K562 (cell line): ENCODE data around the gene COX14. TPM values are rescaled to one million over a fixed set of nuclear protein-coding genes. Genes with fewer than 3 reads are reported as not detected.

ENCODE experiments used
- ATF7 ChIP-seq: fragments of 450-650 bp; IDR thresholded peaks from 2 replicates; pipeline ENCODE4 v1.7.1; 2014; ENCODE audit warnings: mild to moderate bottlenecking, moderate library complexity
- BCLAF1 ChIP-seq, 2 experiments: fragments of 450-650 bp in 1 of 2; IDR thresholded peaks; 2 replicates each; pipeline ENCODE4 v1.6.1; 2011 to 2017; ENCODE audit warnings: low read depth in 2 of 2, antibody characterized with exemption in 1 of 2, borderline replicate concordance in 1 of 2, low read length in 1 of 2, mild to moderate bottlenecking in 1 of 2, mixed read lengths in 1 of 2; ENCODE audit not compliant: control insufficient read depth in 1 of 2
- ETV5 ChIP-seq: sonication (generic); formaldehyde crosslinking; IDR thresholded peaks from 2 replicates; pipeline ENCODE4 v1.4.0; 2020; ENCODE audit warnings: low read depth, mild to moderate bottlenecking, missing genetic modification reagents
- NEUROD1 ChIP-seq: fragments of 150-350 bp; IDR thresholded peaks from 2 replicates; pipeline ENCODE4 v1.6.1; 2014; ENCODE audit warnings: borderline replicate concordance, low read length, low read depth; ENCODE audit not compliant: partially characterized antibody
- NFRKB ChIP-seq: fragments of 450-650 bp; IDR thresholded peaks from 2 replicates; pipeline ENCODE4 v1.6.1; 2016; ENCODE audit warnings: low read depth
- NR4A1 ChIP-seq, 2 experiments: fragments of 250-450 bp in 1 of 2; fragments of 450-650 bp in 1 of 2; sonication (Bioruptor Pico) in 1 of 2; IDR thresholded peaks; 2 replicates each; pipeline versions ENCODE4 v1.4.0 to v1.6.1; 2016 to 2020; ENCODE audit warnings: mild to moderate bottlenecking in 2 of 2, missing compliant biosample characterization in 1 of 2, missing genetic modification characterization in 1 of 2, moderate library complexity in 1 of 2
- PTTG1 ChIP-seq: fragments of 450-650 bp; IDR thresholded peaks from 2 replicates; pipeline ENCODE4 v1.6.1; 2016; ENCODE audit warnings: low read depth, mild to moderate bottlenecking, missing genetic modification characterization, missing compliant biosample characterization
- RAD21 ChIP-seq, 2 experiments: fragments of 250-450 bp in 1 of 2; fragments of 450-650 bp in 1 of 2; sonication (Bioruptor Pico) in 1 of 2; formaldehyde crosslinking in 1 of 2; IDR thresholded peaks in 1 of 2; conservative IDR thresholded peaks in 1 of 2; 2 replicates each; pipeline versions ENCODE4 v1.4.0 to v1.8.0; 2020 to 2022; ENCODE audit warnings: mild to moderate bottlenecking in 2 of 2, moderate library complexity in 1 of 2
- RB1 ChIP-seq: fragments of 450-650 bp; IDR thresholded peaks from 2 replicates; pipeline ENCODE4 v1.6.1; 2017; ENCODE audit warnings: low read depth, mild to moderate bottlenecking
- SNIP1 ChIP-seq: fragments of 450-650 bp; IDR thresholded peaks from 2 replicates; pipeline ENCODE4 v1.7.1; 2017; ENCODE audit warnings: low read depth, mild to moderate bottlenecking
- TAF1 ChIP-seq: IDR thresholded peaks from 2 replicates; pipeline ENCODE4 v1.6.1; 2011; ENCODE audit warnings: mild to moderate bottlenecking, low read length, moderate library complexity; ENCODE audit not compliant: insufficient read depth, control insufficient read depth, severe bottlenecking; ENCODE audit errors: extremely low read depth
- TBP ChIP-seq: optimal IDR thresholded peaks from 2 replicates; pipeline ENCODE3; 2011; ENCODE audit warnings: low read depth, low read length, improper control_type of control experiment
- ZNF3 ChIP-seq: fragments of 250-450 bp; sonication (Bioruptor Pico); IDR thresholded peaks from 2 replicates; pipeline ENCODE4 v1.5.0; 2021; ENCODE audit warnings: mild to moderate bottlenecking, moderate library complexity
- ZNF512 ChIP-seq: IDR thresholded peaks from 2 replicates; pipeline ENCODE4 v1.6.1; 2016; ENCODE audit warnings: missing genetic modification characterization, missing compliant biosample characterization
- polyA plus RNA-seq, 8 experiments: library from polyadenylated mRNA; depleted of rRNA in 4 of 8; stranded (reverse) in 5 of 8; unstranded in 3 of 8; fragments of >200 nt; fragmentation: Nextera tagmentation in 2 of 8; fragmentation: Illumina TruSeq in 1 of 8; extraction: Ambion mirVana in 2 of 8; extraction: Trizol in 1 of 8; gene quantifications; 2 replicates each; pipeline versions ENCODE4 v1.2.1 to v1.2.3, GENCODE V29; 2011 to 2014; ENCODE audit warnings: inconsistent platforms in 1 of 8, missing spikeins in 1 of 8
- total RNA-seq, 7 experiments: library from RNA; depleted of rRNA in 6 of 7; stranded (reverse); fragments of >200 nt in 6 of 7; fragmentation: Illumina TruSeq in 2 of 7; extraction: Trizol in 2 of 7; gene quantifications; 2 replicates each; pipeline versions ENCODE4 v1.2.1 to v1.2.3, GENCODE V29; 2011 to 2021; ENCODE audit warnings: low replicate concordance in 1 of 7
- TF ChIP-seq, protein P1 (sequence below): fragments of 200-800 bp; sonication (Bioruptor generic); IDR thresholded peaks from 2 replicates; pipeline ENCODE4 v1.6.1; 2017; ENCODE audit warnings: missing genetic modification characterization, missing compliant biosample characterization
- TF ChIP-seq, protein P2 (sequence below): fragments of 200-400 bp; formaldehyde crosslinking; IDR thresholded peaks from 2 replicates; pipeline ENCODE4 v1.6.1; 2017; ENCODE audit warnings: mild to moderate bottlenecking, low read depth, low read length, moderate library complexity

The COX14 gene
- total and polyA plus RNA-seq, 9 of the 15 experiments (the other 6 are each of a cell fraction or from before 2014, with no cell fraction given) = 44.4 to 269 (median 53.4) TPM

- TF ChIP-seq, protein P1, sequence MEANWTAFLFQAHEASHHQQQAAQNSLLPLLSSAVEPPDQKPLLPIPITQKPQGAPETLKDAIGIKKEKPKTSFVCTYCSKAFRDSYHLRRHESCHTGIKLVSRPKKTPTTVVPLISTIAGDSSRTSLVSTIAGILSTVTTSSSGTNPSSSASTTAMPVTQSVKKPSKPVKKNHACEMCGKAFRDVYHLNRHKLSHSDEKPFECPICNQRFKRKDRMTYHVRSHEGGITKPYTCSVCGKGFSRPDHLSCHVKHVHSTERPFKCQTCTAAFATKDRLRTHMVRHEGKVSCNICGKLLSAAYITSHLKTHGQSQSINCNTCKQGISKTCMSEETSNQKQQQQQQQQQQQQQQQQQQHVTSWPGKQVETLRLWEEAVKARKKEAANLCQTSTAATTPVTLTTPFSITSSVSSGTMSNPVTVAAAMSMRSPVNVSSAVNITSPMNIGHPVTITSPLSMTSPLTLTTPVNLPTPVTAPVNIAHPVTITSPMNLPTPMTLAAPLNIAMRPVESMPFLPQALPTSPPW (CRISPR knock-in tag) = peak; percentile 92
- TF ChIP-seq ATF7 (peak; percentile 50; the same call in 1 of the 2 replicates), ZNF3 (CRISPR knock-in tag) (no peak), NR4A1 (CRISPR knock-in tag; IDR thresholded peaks at IDR 0.05) (no peak), NR4A1 (tag; IDR thresholded peaks at IDR 0.05) (peak; percentile 41; the same call in 1 of the 2 replicates), TBP (peak; percentile 74), RB1 (peak; percentile 80; the same call in 1 of the 2 replicates), SNIP1 (peak; percentile 94), ETV5 (peak; percentile 51; the same call in 1 of the 2 replicates), NFRKB (0 out of 2 replicates have a peak, but pooled peaks have one; percentile 56), TAF1 (peak; percentile 66), BCLAF1 (IDR thresholded peaks at IDR 0.05; ENCODE audit: borderline replicate concordance in 1 of 2, control insufficient read depth in 1 of 2, low read depth in 2 of 2, low read length in 1 of 2) (peak in 1 of 2 experiments; percentile 79; a peak in 1 of 4 replicates), PTTG1 (tag) (no peak), NEUROD1 (peak; percentile 51), ZNF512 (tag) (no peak), RAD21 (CRISPR knock-in tag; conservative IDR thresholded peaks at IDR 0.05 in 1 of 2, IDR thresholded peaks at IDR 0.05 in 1 of 2) (peak in 1 of 2 experiments; percentile 20; a peak in 1 of 4 replicates)
- TF ChIP-seq, protein P2, sequence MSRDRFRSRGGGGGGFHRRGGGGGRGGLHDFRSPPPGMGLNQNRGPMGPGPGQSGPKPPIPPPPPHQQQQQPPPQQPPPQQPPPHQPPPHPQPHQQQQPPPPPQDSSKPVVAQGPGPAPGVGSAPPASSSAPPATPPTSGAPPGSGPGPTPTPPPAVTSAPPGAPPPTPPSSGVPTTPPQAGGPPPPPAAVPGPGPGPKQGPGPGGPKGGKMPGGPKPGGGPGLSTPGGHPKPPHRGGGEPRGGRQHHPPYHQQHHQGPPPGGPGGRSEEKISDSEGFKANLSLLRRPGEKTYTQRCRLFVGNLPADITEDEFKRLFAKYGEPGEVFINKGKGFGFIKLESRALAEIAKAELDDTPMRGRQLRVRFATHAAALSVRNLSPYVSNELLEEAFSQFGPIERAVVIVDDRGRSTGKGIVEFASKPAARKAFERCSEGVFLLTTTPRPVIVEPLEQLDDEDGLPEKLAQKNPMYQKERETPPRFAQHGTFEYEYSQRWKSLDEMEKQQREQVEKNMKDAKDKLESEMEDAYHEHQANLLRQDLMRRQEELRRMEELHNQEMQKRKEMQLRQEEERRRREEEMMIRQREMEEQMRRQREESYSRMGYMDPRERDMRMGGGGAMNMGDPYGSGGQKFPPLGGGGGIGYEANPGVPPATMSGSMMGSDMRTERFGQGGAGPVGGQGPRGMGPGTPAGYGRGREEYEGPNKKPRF = no peak
Observed at GRCh38 chr12:50084775-50085614, 27.0 kb upstream of the COX14 start, which contains the start of gene SMARCD1 (continued).
